Endodermal cell (in vitro differentiated cells): ENCODE data around the gene PSMB7. TPM values are rescaled to one million over a fixed set of nuclear protein-coding genes. Genes with fewer than 3 reads are reported as not detected.

Source experiments
- DNase-seq: peaks from one replicate; pipeline ENCODE4 v3.0.0-alpha.2; 2017
- H3K27ac ChIP-seq: 2 replicates; pipeline ENCODE4 v1.5.1; 2013; ENCODE audit warnings: mild to moderate bottlenecking, low read depth, low read length, moderate library complexity
- H3K27me3 ChIP-seq: 2 replicates; pipeline ENCODE4 v1.6.1; 2013; ENCODE audit warnings: mild to moderate bottlenecking, low read length, moderate library complexity; ENCODE audit not compliant: insufficient read depth, control insufficient read depth, poor library complexity, severe bottlenecking
- H3K36me3 ChIP-seq: 2 replicates; pipeline ENCODE4 v1.7.0; 2013; ENCODE audit warnings: mild to moderate bottlenecking, low read length, moderate library complexity; ENCODE audit not compliant: control insufficient read depth, insufficient read depth
- H3K4me1 ChIP-seq: one replicate; pipeline ENCODE4 v1.7.0; 2013; ENCODE audit warnings: low read length; ENCODE audit not compliant: control insufficient read depth, insufficient read depth
- H3K4me3 ChIP-seq: 2 replicates; pipeline ENCODE4 v1.5.1; 2013; ENCODE audit warnings: mild to moderate bottlenecking, low read length, moderate library complexity
- H3K9ac ChIP-seq: 2 replicates; pipeline ENCODE4 v1.6.1; 2013; ENCODE audit warnings: mild to moderate bottlenecking, low read length, moderate library complexity; ENCODE audit not compliant: poor library complexity, severe bottlenecking; ENCODE audit errors: extremely low read depth
- H3K9me3 ChIP-seq: 2 replicates; pipeline ENCODE4 v1.6.1; 2013; ENCODE audit warnings: mild to moderate bottlenecking, low read length, moderate library complexity; ENCODE audit not compliant: control insufficient read depth
- H3K27ac Mint-ChIP-seq: 2 replicates; pipeline ENCODE4 v1.8.0; 2020; ENCODE audit warnings: mixed read lengths
- H3K27me3 Mint-ChIP-seq: 2 replicates; pipeline ENCODE4 v1.8.0; 2021; ENCODE audit warnings: mild to moderate bottlenecking, mixed read lengths; ENCODE audit not compliant: insufficient read depth
- H3K36me3 Mint-ChIP-seq: 2 replicates; pipeline ENCODE4 v1.8.0; 2020; ENCODE audit warnings: low read depth, mixed read lengths
- H3K4me1 Mint-ChIP-seq: 2 replicates; pipeline ENCODE4 v1.8.0; 2020; ENCODE audit warnings: mixed read lengths
- H3K4me3 Mint-ChIP-seq: 2 replicates; pipeline ENCODE4 v1.8.0; 2020; ENCODE audit warnings: mild to moderate bottlenecking, moderate library complexity, mixed read lengths
- H3K9me3 Mint-ChIP-seq: 2 replicates; pipeline ENCODE4 v1.8.0; 2020; ENCODE audit warnings: mild to moderate bottlenecking, mixed read lengths
- WGBS, 2 experiments: methylation state at CpG; one replicate each; pipeline versions ENCODE4 v1.1.5 to v1.1.7; 2013; ENCODE audit warnings: missing lambda C conversion rate in 2 of 2, mixed read lengths in 1 of 2; ENCODE audit not compliant: insufficient coverage in 1 of 2, insufficient read length in 1 of 2; 5-methylcytosine and 5-hydroxymethylcytosine counted together
- total RNA-seq, 2 donors: library from RNA; stranded (reverse); fragmentation: NEBNext Ultra II Directional in 1 of 2; extraction: Animal tissue kit (Norgen Biotek cat#: 25700) in 1 of 2; gene quantifications; 2 replicates in 1 of 2; 3 replicates in 1 of 2; pipeline ENCODE4 v1.2.1, GENCODE V29; 2021
- TF ChIP-seq, protein P1 (sequence below): fragments of 200-600 bp; sonication (generic); conservative IDR thresholded peaks from 2 replicates; pipeline ENCODE4 v1.5.0; 2021; ENCODE audit warnings: antibody characterized with exemption, mild to moderate bottlenecking

Gene PSMB7
- total RNA-seq, 2 donors from 2014 or later, result 203 to 223 TPM

DNA sequence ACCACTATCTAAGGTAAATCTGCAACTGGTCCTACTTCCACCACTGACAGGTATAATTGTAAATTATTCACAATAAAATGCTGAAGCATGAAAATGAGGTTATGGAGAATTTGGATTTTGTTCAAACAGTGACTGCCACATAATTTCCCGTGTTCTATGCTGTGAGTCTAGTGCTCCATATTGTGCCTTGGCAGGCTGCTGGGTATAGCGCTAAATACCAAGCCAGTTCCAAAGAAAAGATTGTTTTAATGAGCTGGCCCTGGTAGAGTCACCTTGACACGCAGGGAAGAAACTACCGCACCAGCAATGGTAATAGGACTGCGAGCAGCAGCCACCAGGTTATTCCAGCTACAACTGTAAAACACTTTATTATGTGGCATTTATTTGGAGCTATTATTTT, 30.4 kb downstream of the PSMB7 start:
- peaks cover 24% of the 10 kb centered on the region for H3K36me3 Mint-ChIP-seq
- H3K9me3 ChIP-seq, result no peaks in the 10 kb centered on the region
- H3K27ac ChIP-seq, result no peak overlapping the region
- 96 to 100% methylated on average over 5 of the region's 5 CpGs for WGBS, 2 experiments
- H3K36me3 ChIP-seq, result peaks cover 42% of the 10 kb centered on the region
- no peaks in the 10 kb centered on the region for H3K9me3 Mint-ChIP-seq
- H3K27ac Mint-ChIP-seq, result no peak overlapping the region
- no peak overlapping the region for H3K4me3 Mint-ChIP-seq
- DNase-seq, result no peak
- no peaks in the 10 kb centered on the region for H3K27me3 Mint-ChIP-seq
- TF ChIP-seq, protein P1, sequence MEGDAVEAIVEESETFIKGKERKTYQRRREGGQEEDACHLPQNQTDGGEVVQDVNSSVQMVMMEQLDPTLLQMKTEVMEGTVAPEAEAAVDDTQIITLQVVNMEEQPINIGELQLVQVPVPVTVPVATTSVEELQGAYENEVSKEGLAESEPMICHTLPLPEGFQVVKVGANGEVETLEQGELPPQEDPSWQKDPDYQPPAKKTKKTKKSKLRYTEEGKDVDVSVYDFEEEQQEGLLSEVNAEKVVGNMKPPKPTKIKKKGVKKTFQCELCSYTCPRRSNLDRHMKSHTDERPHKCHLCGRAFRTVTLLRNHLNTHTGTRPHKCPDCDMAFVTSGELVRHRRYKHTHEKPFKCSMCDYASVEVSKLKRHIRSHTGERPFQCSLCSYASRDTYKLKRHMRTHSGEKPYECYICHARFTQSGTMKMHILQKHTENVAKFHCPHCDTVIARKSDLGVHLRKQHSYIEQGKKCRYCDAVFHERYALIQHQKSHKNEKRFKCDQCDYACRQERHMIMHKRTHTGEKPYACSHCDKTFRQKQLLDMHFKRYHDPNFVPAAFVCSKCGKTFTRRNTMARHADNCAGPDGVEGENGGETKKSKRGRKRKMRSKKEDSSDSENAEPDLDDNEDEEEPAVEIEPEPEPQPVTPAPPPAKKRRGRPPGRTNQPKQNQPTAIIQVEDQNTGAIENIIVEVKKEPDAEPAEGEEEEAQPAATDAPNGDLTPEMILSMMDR, result no peak
- H3K27me3 ChIP-seq, result no peaks in the 10 kb centered on the region
- H3K9ac ChIP-seq, result no peak overlapping the region
- no peak overlapping the region for H3K4me3 ChIP-seq
- H3K4me1 Mint-ChIP-seq, result peaks cover 32% of the 10 kb centered on the region
- no peaks in the 10 kb centered on the region for H3K4me1 ChIP-seq

DNA sequence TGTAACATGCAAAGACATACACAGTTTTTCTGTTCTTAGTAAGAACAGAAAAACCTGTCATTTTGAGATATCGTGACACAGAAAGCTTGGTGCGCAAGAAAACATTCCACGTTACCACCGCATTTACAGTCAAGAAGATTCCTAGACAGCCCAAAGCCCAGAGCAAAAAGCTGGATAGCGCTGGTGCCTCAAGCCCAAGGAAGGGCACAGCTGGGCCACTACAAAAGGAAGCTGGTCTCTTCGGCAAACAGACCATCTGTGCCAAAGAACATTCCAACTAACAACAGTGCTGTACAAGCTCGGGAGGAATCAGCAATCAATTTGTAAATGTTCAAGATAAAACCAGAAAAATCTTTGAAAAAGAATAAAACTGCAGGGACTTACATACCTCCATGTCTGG, 31.0 kb downstream of the PSMB7 start:
- Histone ChIP-seq H3K36me3 (peaks cover 47% of the 10 kb centered on the region), H3K27me3 (no peaks in the 10 kb centered on the region), H3K4me1 (no peaks in the 10 kb centered on the region), H3K9ac (no peak overlapping the region), H3K9me3 (no peaks in the 10 kb centered on the region), H3K4me3 (no peak overlapping the region), H3K27ac (no peak overlapping the region)
- no peak overlapping the region for H3K4me3 Mint-ChIP-seq
- H3K27ac Mint-ChIP-seq, result no peak overlapping the region
- DNase-seq, result no peak
- TF ChIP-seq, protein P1, result no peak
- H3K36me3 Mint-ChIP-seq, result peaks cover 28% of the 10 kb centered on the region
- peaks cover 28% of the 10 kb centered on the region for H3K4me1 Mint-ChIP-seq
- H3K27me3 Mint-ChIP-seq, result no peaks in the 10 kb centered on the region
- H3K9me3 Mint-ChIP-seq, result no peaks in the 10 kb centered on the region
- 94 to 98% methylated on average over 6 to 7 of the region's 7 CpGs for WGBS, 2 experiments

DNA sequence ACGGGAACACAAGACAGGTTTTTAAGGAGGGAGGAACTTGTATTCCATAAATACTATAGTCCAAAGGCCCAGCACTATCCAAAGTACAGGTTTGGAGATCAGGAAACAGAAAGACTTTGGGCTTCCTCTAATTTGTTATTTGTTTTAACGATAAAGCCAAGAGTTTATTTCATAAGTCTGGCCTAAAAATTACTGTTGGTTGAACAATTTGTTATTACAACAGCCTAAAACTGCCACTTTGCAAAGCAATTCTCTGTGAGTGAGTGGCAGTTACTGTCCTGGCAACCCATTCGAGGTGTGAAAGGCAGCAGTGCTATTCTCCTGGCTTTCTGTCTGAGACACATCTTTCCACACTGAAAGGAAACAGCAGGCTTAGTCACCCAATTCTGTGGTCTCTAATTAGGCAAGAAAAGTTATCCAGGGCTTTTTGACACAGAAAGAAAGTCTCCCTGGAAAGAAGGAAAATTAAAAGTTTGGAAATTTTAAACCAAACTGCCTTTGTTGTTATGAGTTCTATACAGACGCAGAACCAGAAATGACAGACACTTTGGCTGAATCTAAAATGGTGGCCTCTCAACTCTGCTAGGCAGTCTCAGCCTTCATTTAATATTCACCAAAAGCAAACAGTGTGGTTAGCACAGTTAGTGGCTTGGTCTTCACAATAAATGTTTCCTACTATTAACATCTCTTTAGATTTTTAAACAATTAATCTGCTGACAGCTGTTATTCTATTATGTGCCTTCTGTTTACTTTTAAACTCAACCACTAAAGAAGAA, 33.9 kb downstream of the PSMB7 start:
- Histone ChIP-seq H3K9me3 (no peaks in the 10 kb centered on the region), H3K4me1 (no peaks in the 10 kb centered on the region), H3K27ac (no peak overlapping the region), H3K36me3 (peaks cover 57% of the 10 kb centered on the region), H3K9ac (no peak overlapping the region), H3K4me3 (no peak overlapping the region), H3K27me3 (no peaks in the 10 kb centered on the region)
- no peak overlapping the region for H3K4me3 Mint-ChIP-seq
- no peak overlapping the region for H3K27ac Mint-ChIP-seq
- H3K27me3 Mint-ChIP-seq, result no peaks in the 10 kb centered on the region
- TF ChIP-seq, protein P1, result no peak
- H3K36me3 Mint-ChIP-seq, result peaks cover 31% of the 10 kb centered on the region
- DNase-seq, result no peak
- H3K4me1 Mint-ChIP-seq, result peaks cover 20% of the 10 kb centered on the region
- 86 to 95% methylated on average over 3 to 4 of the region's 4 CpGs for WGBS, 2 experiments
- no peaks in the 10 kb centered on the region for H3K9me3 Mint-ChIP-seq
